H1 (cell line): ENCODE data around the gene PAPOLG. TPM values are rescaled to one million over a fixed set of nuclear protein-coding genes. Genes with fewer than 3 reads are reported as not detected.

Experiments used
- CTCF ChIA-PET: fragments of 300-600 bp; sonication (Branson Sonifier 250); formaldehyde crosslinking; loops from one replicate; lab custom pipeline; 2021; ENCODE audit not compliant: partially characterized antibody; lab: Charles Lee
- POLR2A ChIA-PET: fragments of 300-600 bp; sonication (Branson Sonifier 250); formaldehyde crosslinking; loops from one replicate; lab custom pipeline; 2021; ENCODE audit warnings: inconsistent platforms; ENCODE audit not compliant: partially characterized antibody; lab: Charles Lee
- DNase-seq, 2 experiments: peaks; one replicate each; pipeline versions ENCODE4 v3.0.0 to v3.0.0-alpha.2; 2010 to 2022; ENCODE audit warnings: low spot score in 2 of 2, low read depth in 1 of 2, mixed read lengths in 1 of 2
- FAIRE-seq: peaks from 2 replicates; lab custom pipeline; 2011; peaks lifted over from hg19 to GRCh38; lab: Jason Lieb, UNC
- H2AFZ ChIP-seq: 2 replicates; pipeline ENCODE4 v1.8.1; 2012; ENCODE audit warnings: low read length, inconsistent platforms
- H2AK5ac ChIP-seq: 2 replicates; pipeline ENCODE4 v1.6.1; 2013; ENCODE audit warnings: low read depth, low read length
- H2BK120ac ChIP-seq: replicated peaks from 2 replicates; pipeline ENCODE3; 2013; ENCODE audit warnings: low read depth, low read length, inconsistent platforms
- H2BK12ac ChIP-seq: 2 replicates; pipeline ENCODE4 v1.6.1; 2013; ENCODE audit warnings: low read depth, low read length
- H2BK15ac ChIP-seq: 2 replicates; pipeline ENCODE4 v1.6.1; 2013; ENCODE audit warnings: low read length
- H2BK20ac ChIP-seq: 2 replicates; pipeline ENCODE4 v1.6.1; 2013; ENCODE audit warnings: low read length
- H2BK5ac ChIP-seq: 2 replicates; pipeline ENCODE4 v1.6.1; 2013; ENCODE audit warnings: low read depth, low read length
- H3K14ac ChIP-seq: 2 replicates; pipeline ENCODE4 v1.6.1; 2013; ENCODE audit warnings: inconsistent platforms; ENCODE audit not compliant: insufficient read length
- H3K18ac ChIP-seq: 2 replicates; pipeline ENCODE4 v1.6.1; 2013; ENCODE audit warnings: low read length; ENCODE audit errors: extremely low read depth
- H3K23ac ChIP-seq: 2 replicates; pipeline ENCODE4 v1.6.1; 2013; ENCODE audit warnings: inconsistent platforms; ENCODE audit not compliant: insufficient read length
- H3K23me2 ChIP-seq: 2 replicates; pipeline ENCODE4 v1.6.1; 2013; ENCODE audit warnings: low read depth, low read length
- H3K27ac ChIP-seq: 2 replicates; pipeline ENCODE4 v1.6.1; 2011; ENCODE audit warnings: low read depth, low read length, inconsistent platforms
- H3K27me3 ChIP-seq, 4 experiments: replicated peaks in 1 of 4; 1 replicate in 1 of 4; 2 replicates in 3 of 4; pipeline versions ENCODE4 v1.6.1 to v1.8.1; 2011 to 2013; ENCODE audit warnings: low read length in 3 of 4, mild to moderate bottlenecking in 3 of 4, inconsistent platforms in 2 of 4, mixed read lengths in 2 of 4, moderate library complexity in 1 of 4; ENCODE audit not compliant: control insufficient read depth in 3 of 4, insufficient read depth in 3 of 4; ENCODE audit errors: extremely low read depth in 1 of 4
- H3K36me3 ChIP-seq, 4 experiments: 2 replicates each; pipeline versions ENCODE4 v1.6.1 to v1.8.1; 2011 to 2013; ENCODE audit warnings: mild to moderate bottlenecking in 4 of 4, low read length in 3 of 4, moderate library complexity in 2 of 4, control low read depth in 1 of 4, inconsistent platforms in 1 of 4; ENCODE audit not compliant: insufficient read depth in 4 of 4, control insufficient read depth in 2 of 4
- H3K4ac ChIP-seq: replicated peaks from 2 replicates; pipeline ENCODE3; 2013; ENCODE audit warnings: low read length, low read depth, mixed read lengths, inconsistent platforms; ENCODE audit not compliant: insufficient read length
- H3K4me1 ChIP-seq, 4 experiments: replicated peaks in 1 of 4; 1 replicate in 1 of 4; 2 replicates in 3 of 4; pipeline versions ENCODE4 v1.6.1 to v1.8.1; 2011 to 2013; ENCODE audit warnings: low read length in 3 of 4, inconsistent platforms in 2 of 4, mixed read lengths in 1 of 4; ENCODE audit not compliant: insufficient read depth in 4 of 4, control insufficient read depth in 3 of 4
- H3K4me2 ChIP-seq, 2 experiments: 2 replicates each; pipeline versions ENCODE4 v1.6.1 to v1.8.1; 2011 to 2013; ENCODE audit warnings: low read depth in 2 of 2, low read length in 2 of 2, control low read depth in 1 of 2, inconsistent platforms in 1 of 2, mild to moderate bottlenecking in 1 of 2; ENCODE audit not compliant: insufficient read depth in 1 of 2
- H3K4me3 ChIP-seq, 4 experiments: fragments of 200-600, 300-600 bp in 1 of 4; sonication (generic), shearing (Covaris generic), sonication (Bioruptor Twin) in 1 of 4; 2 replicates each; pipeline versions ENCODE4 v1.5.1 to v1.8.1; 2011 to 2016; ENCODE audit warnings: low read length in 4 of 4, low read depth in 3 of 4, control low read depth in 2 of 4, inconsistent platforms in 2 of 4, mild to moderate bottlenecking in 2 of 4, mixed read lengths in 1 of 4, moderate library complexity in 1 of 4; ENCODE audit not compliant: insufficient read depth in 2 of 4; ENCODE audit errors: extremely low read depth in 1 of 4
- H3K56ac ChIP-seq: replicated peaks from 2 replicates; pipeline ENCODE3; 2013; ENCODE audit warnings: low read depth, mild to moderate bottlenecking, mixed read lengths, low read length, inconsistent platforms; ENCODE audit not compliant: insufficient read length
- H3K79me1 ChIP-seq: 2 replicates; pipeline ENCODE4 v1.6.1; 2013; ENCODE audit warnings: low read depth, low read length, control low read depth
- H3K79me2 ChIP-seq, 2 experiments: 2 replicates each; pipeline versions ENCODE4 v1.6.1 to v1.8.1; 2012 to 2013; ENCODE audit warnings: low read length in 2 of 2, mild to moderate bottlenecking in 2 of 2, inconsistent platforms in 1 of 2; ENCODE audit not compliant: insufficient read depth in 2 of 2, control insufficient read depth in 1 of 2
- H3K9ac ChIP-seq, 4 experiments: replicated peaks in 1 of 4; 1 replicate in 1 of 4; 2 replicates in 3 of 4; pipeline versions ENCODE4 v1.6.1 to v1.8.1; 2011 to 2013; ENCODE audit warnings: low read depth in 3 of 4, low read length in 3 of 4, control low read depth in 2 of 4, mild to moderate bottlenecking in 2 of 4, moderate library complexity in 2 of 4, inconsistent platforms in 1 of 4; ENCODE audit errors: extremely low read depth in 1 of 4
- H3K9me3 ChIP-seq, 2 experiments: 2 replicates each; pipeline versions ENCODE4 v1.6.1 to v1.8.1; 2012 to 2013; ENCODE audit warnings: mild to moderate bottlenecking in 2 of 2, moderate library complexity in 2 of 2, control low read depth in 1 of 2, inconsistent platforms in 1 of 2, low read depth in 1 of 2, low read length in 1 of 2, mixed read lengths in 1 of 2; ENCODE audit not compliant: insufficient read depth in 2 of 2
- H4K20me1 ChIP-seq, 2 experiments: replicated peaks in 1 of 2; 2 replicates each; pipeline versions ENCODE3 to v1.8.1; 2011 to 2013; ENCODE audit warnings: inconsistent platforms in 2 of 2, low read length in 2 of 2, mild to moderate bottlenecking in 1 of 2; ENCODE audit not compliant: insufficient read depth in 2 of 2, control insufficient read depth in 1 of 2
- H4K5ac ChIP-seq: 2 replicates; pipeline ENCODE4 v1.6.1; 2013; ENCODE audit warnings: low read length, low read depth, mixed read lengths, inconsistent platforms; ENCODE audit not compliant: insufficient read length
- H4K8ac ChIP-seq: 2 replicates; pipeline ENCODE4 v1.8.0; 2013; ENCODE audit warnings: mild to moderate bottlenecking, moderate library complexity, low read length, inconsistent platforms; ENCODE audit not compliant: insufficient read depth; ENCODE audit errors: extremely low read depth
- H4K91ac ChIP-seq: replicated peaks from 2 replicates; pipeline ENCODE3; 2013; ENCODE audit warnings: low read length, mixed read lengths, inconsistent platforms; ENCODE audit not compliant: insufficient read length
- ASH2L ChIP-seq: fragments of 200-600, 300-600 bp; sonication (generic); IDR thresholded peaks from one replicate; pipeline ENCODE4 v1.7.1; 2017; ENCODE audit warnings: low read length
- CREB1 ChIP-seq: IDR thresholded peaks from 2 replicates; pipeline ENCODE4 v1.6.1; 2012; ENCODE audit warnings: inconsistent platforms
- EP300 ChIP-seq, 2 experiments: IDR thresholded peaks; 1 replicate in 1 of 2; 2 replicates in 1 of 2; pipeline ENCODE4 v1.6.1; 2011 to 2012; ENCODE audit warnings: low read depth in 2 of 2, low read length in 2 of 2, mild to moderate bottlenecking in 2 of 2, borderline replicate concordance in 1 of 2, inconsistent platforms in 1 of 2, moderate library complexity in 1 of 2
- EZH2 ChIP-seq: fragments of 200-600 bp; sonication (generic); IDR thresholded peaks from 2 replicates; pipeline ENCODE4 v1.7.1; 2012; ENCODE audit warnings: low read depth, mild to moderate bottlenecking, moderate library complexity, low read length, inconsistent platforms; ENCODE audit not compliant: severe bottlenecking
- GABPA ChIP-seq: IDR thresholded peaks from 2 replicates; pipeline ENCODE4 v1.6.1; 2011; ENCODE audit warnings: mild to moderate bottlenecking, low read length, moderate library complexity, borderline replicate concordance; ENCODE audit not compliant: insufficient read depth
- KDM4A ChIP-seq: IDR thresholded peaks from one replicate; pipeline ENCODE4 v1.7.1; 2012; ENCODE audit warnings: low read depth, mild to moderate bottlenecking, moderate library complexity, low read length, inconsistent platforms; ENCODE audit not compliant: severe bottlenecking
- KDM5A ChIP-seq: fragments of 200-600 bp; IDR thresholded peaks from 2 replicates; pipeline ENCODE4 v1.7.1; 2012; ENCODE audit warnings: mild to moderate bottlenecking, low read length, inconsistent platforms, mixed read lengths
- MAX ChIP-seq: IDR thresholded peaks from 2 replicates; pipeline ENCODE4 v1.6.1; 2012; ENCODE audit warnings: inconsistent platforms
- POLR2A ChIP-seq, 2 experiments: IDR thresholded peaks; 1 replicate in 1 of 2; 2 replicates in 1 of 2; pipeline ENCODE4 v1.6.1; 2011; ENCODE audit warnings: low read depth in 2 of 2, low read length in 2 of 2, mild to moderate bottlenecking in 2 of 2; ENCODE audit errors: control extremely low read depth in 1 of 2
- RNF2 ChIP-seq: fragments of 200-900, 300-1000 bp; sonication (generic); IDR thresholded peaks from 2 replicates; pipeline ENCODE4 v1.7.1; 2016; ENCODE audit warnings: borderline replicate concordance, low read depth, mild to moderate bottlenecking, antibody characterized with exemption, low read length; ENCODE audit not compliant: poor library complexity, severe bottlenecking; ENCODE audit errors: missing control alignments
- TAF7 ChIP-seq: optimal IDR thresholded peaks from 2 replicates; pipeline ENCODE3; 2011; ENCODE audit warnings: low read depth, mild to moderate bottlenecking, inconsistent platforms, low read length, moderate library complexity, borderline replicate concordance
- TCF12 ChIP-seq: IDR thresholded peaks from 2 replicates; pipeline ENCODE4 v1.6.1; 2011; ENCODE audit warnings: low read depth, mild to moderate bottlenecking, low read length
- WGBS, 2 experiments: shearing (Covaris generic) in 1 of 2; methylation state at CpG; one replicate each; pipeline versions ENCODE4 v1.1.6 to v1.1.7; 2013 to 2015; ENCODE audit warnings: low lambda C conversion rate in 2 of 2, mixed read lengths in 2 of 2, inconsistent platforms in 1 of 2, low coverage in 1 of 2, missing lambda C conversion rate in 1 of 2; ENCODE audit not compliant: insufficient replicate concordance in 2 of 2, insufficient coverage in 1 of 2, insufficient read length in 1 of 2; ENCODE audit errors: extremely low coverage in 1 of 2, missing lambda C conversion rate in 1 of 2; 5-methylcytosine and 5-hydroxymethylcytosine counted together
- polyA plus RNA-seq, 7 experiments: library from polyadenylated mRNA; depleted of rRNA in 3 of 7; stranded (reverse) in 5 of 7; unstranded in 2 of 7; fragments of >200 nt in 5 of 7; fragments of 200-250 nt in 2 of 7; gene quantifications; 1 replicate in 5 of 7; 2 replicates in 1 of 7; 4 replicates in 1 of 7; pipeline versions ENCODE4 v1.2.1 to v1.2.3, GENCODE V29; 2011 to 2013; ENCODE audit warnings: missing spikeins in 2 of 7, mixed read lengths in 2 of 7
- total RNA-seq: library from RNA; stranded (reverse); fragmentation: NEBNext Ultra II Directional; extraction: Animal tissue kit (Norgen Biotek cat#: 25700); gene quantifications from 2 replicates; pipeline ENCODE4 v1.2.1, GENCODE V29; 2021
- TF ChIP-seq, protein P1 (sequence below): IDR thresholded peaks from 2 replicates; pipeline ENCODE4 v1.6.1; 2011; ENCODE audit warnings: low read length, improper control_type of control experiment

Gene PAPOLG
- total and polyA plus RNA-seq, 2 of the 8 experiments (the other 6 are each of a cell fraction or from before 2014, with no cell fraction given) = 6.5 to 21.5 TPM

- ChIA-PET CTCF (no interaction called here), POLR2A (no interaction called here)
- Histone ChIP-seq H3K4me3 (no peak overlapping the region), H3K27me3 (peaks cover 12 to 61% (median 38%) of the 10 kb centered on the region in 4 experiments), H2BK15ac (no peak overlapping the region), H3K18ac (no peak overlapping the region), H4K91ac (no peak overlapping the region), H4K20me1 (no peaks in the 10 kb centered on the region), H3K4me2 (no peak overlapping the region), H4K5ac (no peak overlapping the region), H3K14ac (no peak overlapping the region), H3K56ac (no peak overlapping the region), H2BK120ac (no peak overlapping the region), H3K9me3 (no peaks in the 10 kb centered on the region), H3K79me2 (no peaks in the 10 kb centered on the region), H2BK20ac (no peak overlapping the region), H3K27ac (no peak overlapping the region), H3K4ac (no peak overlapping the region), H3K9ac (no peak overlapping the region), H3K23ac (no peak overlapping the region), H3K23me2 (no peaks in the 10 kb centered on the region), H2BK5ac (no peak overlapping the region), H2AK5ac (no peak overlapping the region), H3K4me1 (no peaks in the 10 kb centered on the region), H4K8ac (no peak overlapping the region), H2AFZ (no peak overlapping the region), H3K36me3 (no peaks in the 10 kb centered on the region), H2BK12ac (no peak overlapping the region), H3K79me1 (no peaks in the 10 kb centered on the region)
- 80% methylated on average over 3 of the region's 3 CpGs; no CpG with 5 or more reads in 1 of the 2 experiments for WGBS, 2 experiments
- FAIRE-seq = no peak
- DNase-seq = no peak
- TF ChIP-seq RNF2 (no peak), POLR2A (IDR thresholded peaks at IDR 0.05; ENCODE audit: control extremely low read depth in 1 of 2, low read depth in 2 of 2, low read length in 2 of 2) (no peak), GABPA (no peak), MAX (no peak), ASH2L (no peak), TCF12 (no peak), TAF7 (no peak), KDM5A (no peak), EP300 (IDR thresholded peaks at IDR 0.05; ENCODE audit: borderline replicate concordance in 1 of 2, low read depth in 2 of 2, low read length in 2 of 2) (no peak), CREB1 (no peak), KDM4A (no peak), EZH2 (no peak)
- TF ChIP-seq, protein P1, sequence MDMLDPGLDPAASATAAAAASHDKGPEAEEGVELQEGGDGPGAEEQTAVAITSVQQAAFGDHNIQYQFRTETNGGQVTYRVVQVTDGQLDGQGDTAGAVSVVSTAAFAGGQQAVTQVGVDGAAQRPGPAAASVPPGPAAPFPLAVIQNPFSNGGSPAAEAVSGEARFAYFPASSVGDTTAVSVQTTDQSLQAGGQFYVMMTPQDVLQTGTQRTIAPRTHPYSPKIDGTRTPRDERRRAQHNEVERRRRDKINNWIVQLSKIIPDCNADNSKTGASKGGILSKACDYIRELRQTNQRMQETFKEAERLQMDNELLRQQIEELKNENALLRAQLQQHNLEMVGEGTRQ = no peak
Measured at GRCh38 chr2:60836491-60836890, 80.4 kb downstream of the PAPOLG start.
